ENCODE measurements around the gene NLE1.
"Not testable (repeated sequence)": the region's sequence is repeated elsewhere in the genome, so short reads cannot be mapped to it uniquely, and the experiment has no call there.

The NLE1 gene

GRCh38 chr17:35119370-35120165, 22.5 kb downstream of the NLE1 start, which contains the start of gene RAD51D:
TSS of gene RAD51D (minus strand) at chr17:35119860. CDS start at chr17:35119613, 247 bp downstream.
- Mint-ChIP-seq H3K4me3 (peak within 1 kb of the TSS; percentile 82), H3K36me3 (peaks cover 14% of the 10 kb centered on the region), H3K27ac (peak within 1 kb of the TSS; percentile 90), H3K4me1 (peaks cover 48% of the 10 kb centered on the region), H3K9me3 (no peaks in the 10 kb centered on the region)
- peak; percentile 93 for ATAC-seq
- DNase-seq (ENCODE audit: low spot score in 2 of 2) = peak; percentile 84 to 90

- H3K36me3 Mint-ChIP-seq = peaks cover 21% of the 10 kb centered on the region
- DNase-seq (ENCODE audit: low spot score in 2 of 2) = no peak
- peaks cover 50% of the 10 kb centered on the region for H3K4me1 Mint-ChIP-seq
- H3K27ac Mint-ChIP-seq = peak overlapping the region; percentile 90
- peak overlapping the region; percentile 82 for H3K4me3 Mint-ChIP-seq
- no peaks in the 10 kb centered on the region for H3K9me3 Mint-ChIP-seq
- ATAC-seq = peak; percentile 44
Observed at GRCh38 chr17:35117984-35118383, 24.1 kb downstream of the NLE1 start.

GRCh38 chr17:35116845-35117244, 25.3 kb downstream of the NLE1 start:
- ATAC-seq = no peak
- H3K9me3 Mint-ChIP-seq = no peaks in the 10 kb centered on the region
- peaks cover 23% of the 10 kb centered on the region for H3K36me3 Mint-ChIP-seq
- H3K4me1 Mint-ChIP-seq = peaks cover 56% of the 10 kb centered on the region
- DNase-seq (ENCODE audit: low spot score in 2 of 2) = no peak
- H3K4me3 Mint-ChIP-seq = no peak overlapping the region
- H3K27ac Mint-ChIP-seq = peak overlapping the region; percentile 90

- H3K27ac Mint-ChIP-seq = not testable (repeated sequence)
- H3K36me3 Mint-ChIP-seq = peaks cover 15% of the 10 kb centered on the region
Observed at GRCh38 chr17:35110791-35111190, 31.3 kb downstream of the NLE1 start.

GRCh38 chr17:35104844-35105450, 37.2 kb downstream of the NLE1 start:
- no peak for DNase-seq (ENCODE audit: low spot score in 2 of 2)

More at GRCh38 chr17:35110791-35111190, 31.3 kb downstream of the NLE1 start:
- DNase-seq (ENCODE audit: low spot score in 2 of 2); H3K4me3 Mint-ChIP-seq; ATAC-seq; H3K9me3 Mint-ChIP-seq: not testable (repeated sequence)
- H3K4me1 Mint-ChIP-seq = peaks cover 18% of the 10 kb centered on the region

GRCh38 chr17:35103271-35103670, 38.8 kb downstream of the NLE1 start:
- Mint-ChIP-seq H3K36me3 (peaks cover 57% of the 10 kb centered on the region), H3K27ac (peak overlapping the region; percentile 39), H3K9me3 (no peaks in the 10 kb centered on the region), H3K4me1 (peaks cover 11% of the 10 kb centered on the region), H3K4me3 (no peak overlapping the region)
- DNase-seq (ENCODE audit: low spot score in 2 of 2) = no peak
- no peak for ATAC-seq

More at GRCh38 chr17:35104844-35105450, 37.2 kb downstream of the NLE1 start:
- Mint-ChIP-seq H3K4me3 (no peak overlapping the region), H3K36me3 (peaks cover 41% of the 10 kb centered on the region), H3K4me1 (peaks cover 10% of the 10 kb centered on the region), H3K27ac (peak overlapping the region; percentile 80), H3K9me3 (no peaks in the 10 kb centered on the region)
- ATAC-seq = no peak

GRCh38 chr17:35101725-35102124, 40.4 kb downstream of the NLE1 start:
- Mint-ChIP-seq H3K9me3 (no peaks in the 10 kb centered on the region), H3K36me3 (peaks cover 66% of the 10 kb centered on the region), H3K4me3 (no peak overlapping the region), H3K4me1 (peaks cover 11% of the 10 kb centered on the region), H3K27ac (no peak overlapping the region)
- peak; percentile 54 for ATAC-seq
- no peak for DNase-seq (ENCODE audit: low spot score in 2 of 2)

- H3K4me1 Mint-ChIP-seq = peaks cover 11% of the 10 kb centered on the region
- no peak overlapping the region for H3K27ac Mint-ChIP-seq
- H3K36me3 Mint-ChIP-seq = peaks cover 62% of the 10 kb centered on the region
- no peaks in the 10 kb centered on the region for H3K9me3 Mint-ChIP-seq
- no peak overlapping the region for H3K4me3 Mint-ChIP-seq
- DNase-seq (ENCODE audit: low spot score in 2 of 2) (no peak), ATAC-seq (no peak)
Observed at GRCh38 chr17:35101036-35101435, 41.1 kb downstream of the NLE1 start.

- Mint-ChIP-seq H3K4me1 (peaks cover 11% of the 10 kb centered on the region), H3K4me3 (no peak overlapping the region), H3K27ac (no peak overlapping the region), H3K9me3 (no peaks in the 10 kb centered on the region), H3K36me3 (peaks cover 62% of the 10 kb centered on the region)
- ATAC-seq (no peak), DNase-seq (ENCODE audit: low spot score in 2 of 2) (no peak)
Observed at GRCh38 chr17:35099908-35100307, 42.2 kb downstream of the NLE1 start.

GRCh38 chr17:35097776-35098175, 44.3 kb downstream of the NLE1 start:
- DNase-seq (ENCODE audit: low spot score in 2 of 2) = no peak
- H3K4me3 Mint-ChIP-seq = no peak overlapping the region
- peaks cover 11% of the 10 kb centered on the region for H3K4me1 Mint-ChIP-seq
- no peak for ATAC-seq
- H3K27ac Mint-ChIP-seq = no peak overlapping the region
- no peaks in the 10 kb centered on the region for H3K9me3 Mint-ChIP-seq
- H3K36me3 Mint-ChIP-seq = peaks cover 53% of the 10 kb centered on the region

GRCh38 chr17:35095741-35096140, 46.4 kb downstream of the NLE1 start:
- Mint-ChIP-seq H3K27ac (no peak overlapping the region), H3K4me3 (no peak overlapping the region), H3K4me1 (peaks cover 9% of the 10 kb centered on the region), H3K36me3 (peaks cover 33% of the 10 kb centered on the region), H3K9me3 (no peaks in the 10 kb centered on the region)
- no peak for ATAC-seq
- no peak for DNase-seq (ENCODE audit: low spot score in 2 of 2)

- H3K9me3 Mint-ChIP-seq = no peaks in the 10 kb centered on the region
- no peak for DNase-seq (ENCODE audit: low spot score in 2 of 2)
Observed at GRCh38 chr17:35094902-35095301, 47.2 kb downstream of the NLE1 start.

GRCh38 chr17:35090707-35091106, 51.4 kb downstream of the NLE1 start:
- DNase-seq (ENCODE audit: low spot score in 2 of 2); H3K9me3 Mint-ChIP-seq; ATAC-seq; H3K27ac Mint-ChIP-seq: not testable (repeated sequence)
- Mint-ChIP-seq H3K4me3 (peak overlapping the region; percentile 95), H3K36me3 (peaks cover 13% of the 10 kb centered on the region), H3K4me1 (peaks cover 32% of the 10 kb centered on the region)

More at GRCh38 chr17:35094902-35095301, 47.2 kb downstream of the NLE1 start:
- no peak overlapping the region for H3K27ac Mint-ChIP-seq
- H3K4me3 Mint-ChIP-seq = no peak overlapping the region
- no peak for ATAC-seq
- peaks cover 7% of the 10 kb centered on the region for H3K4me1 Mint-ChIP-seq
- H3K36me3 Mint-ChIP-seq = peaks cover 25% of the 10 kb centered on the region

- peak overlapping the region; percentile 93 for H3K27ac Mint-ChIP-seq
- peaks cover 41% of the 10 kb centered on the region for H3K4me1 Mint-ChIP-seq
- H3K9me3 Mint-ChIP-seq = no peaks in the 10 kb centered on the region
Observed at GRCh38 chr17:35089586-35090296, 52.4 kb downstream of the NLE1 start.

GRCh38 chr17:35088881-35089585, 53.1 kb downstream of the NLE1 start:
- H3K9me3 Mint-ChIP-seq = no peaks in the 10 kb centered on the region
- peak; percentile 83 for ATAC-seq
- peaks cover 17% of the 10 kb centered on the region for H3K36me3 Mint-ChIP-seq
- peak; percentile 92 to 93 for DNase-seq (ENCODE audit: low spot score in 2 of 2)
- peaks cover 42% of the 10 kb centered on the region for H3K4me1 Mint-ChIP-seq
- peak overlapping the region; percentile 95 for H3K27ac Mint-ChIP-seq
- peak overlapping the region; percentile 95 for H3K4me3 Mint-ChIP-seq

More at GRCh38 chr17:35089586-35090296, 52.4 kb downstream of the NLE1 start:
- H3K4me3 Mint-ChIP-seq = peak overlapping the region; percentile 95
- DNase-seq (ENCODE audit: low spot score in 2 of 2) (peak in 1 of 2 donors; percentile 26), ATAC-seq (peak; percentile 63)
- H3K36me3 Mint-ChIP-seq = peaks cover 17% of the 10 kb centered on the region

Data from stimulated activated effector memory CD8-positive, alpha-beta T cell treated with anti-CD3 and anti-CD28 coated beads, Interleukin-12 subunit alpha, Interleukin-12 subunit beta, amount 100 ng/mL, for 72 hours (primary cell).